NCI-H1436 (cell line): ENCODE data around the gene MT3.
"Not testable (repeated sequence)": the region's sequence is repeated elsewhere in the genome, so short reads cannot be mapped to it uniquely, and the experiment has no call there.

Experiments used
- DNase-seq: peaks from one replicate; lab custom pipeline; 2025; lab: John Stamatoyannopoulos, UW

MT3 gene

GRCh38 chr16:56610017-56610608 is 20.8 kb downstream of the MT3 start:
- DNase-seq = no peak

GRCh38 chr16:56610609-56611111 is 21.3 kb downstream of the MT3 start:
- no peak for DNase-seq

- DNase-seq = no peak
These were observed 22.0 kb downstream of the MT3 start for GRCh38 chr16:56611281-56611833.

- no peak for DNase-seq
These were observed 24.4 kb downstream of the MT3 start for GRCh38 chr16:56613706-56614105.

- DNase-seq = no peak
These were observed 25.2 kb downstream of the MT3 start for GRCh38 chr16:56614549-56614991.

- no peak for DNase-seq
These were observed 26.0 kb downstream of the MT3 start for GRCh38 chr16:56615353-56615752.

- DNase-seq = no peak
These were observed 27.4 kb downstream of the MT3 start for GRCh38 chr16:56616608-56617211.

- no peak for DNase-seq
These were observed 28.1 kb downstream of the MT3 start for GRCh38 chr16:56617212-56618085.

- DNase-seq = no peak
These were observed 28.8 kb downstream of the MT3 start for GRCh38 chr16:56618138-56618537.

- no peak for DNase-seq
These were observed 31.1 kb downstream of the MT3 start for GRCh38 chr16:56620339-56620897.

- DNase-seq = not testable (repeated sequence)
These were observed 32.5 kb downstream of the MT3 start for GRCh38 chr16:56621665-56622445.

GRCh38 chr16:56623184-56623583 is 33.9 kb downstream of the MT3 start:
- DNase-seq = not testable (repeated sequence)

GRCh38 chr16:56623637-56624036 is 34.3 kb downstream of the MT3 start:
- DNase-seq = no peak

- DNase-seq = no peak
These were observed 36.0 kb downstream of the MT3 start, which contains the start of gene MT1E for GRCh38 chr16:56625140-56625942. MT1E (plus strand) TSS chr16:56625781; CDS start chr16:56625852, 71 bp downstream.

GRCh38 chr16:56625943-56626654 is 36.8 kb downstream of the MT3 start:
- DNase-seq = no peak

- no peak for DNase-seq
These were observed 37.4 kb downstream of the MT3 start for GRCh38 chr16:56626685-56627084.

- no peak for DNase-seq
These were observed 39.4 kb downstream of the MT3 start for GRCh38 chr16:56628486-56629350.

- no peak for DNase-seq
These were observed 40.2 kb downstream of the MT3 start for GRCh38 chr16:56629531-56629930.

GRCh38 chr16:56630134-56630533 is 40.8 kb downstream of the MT3 start:
- DNase-seq = no peak
